Peyer's patch (tissue), 4 donors: ENCODE measurements around the gene GOLGA6L10. TPM values are rescaled to one million over a fixed set of nuclear protein-coding genes. Genes with fewer than 3 reads are reported as not detected.
"Not testable (repeated sequence)": the region's sequence is repeated elsewhere in the genome, so short reads cannot be mapped to it uniquely, and the experiment has no call there.

Experiments used
- DNase-seq, 3 donors: peaks; one replicate each; pipeline ENCODE4 v3.0.0-alpha.2; 2017 to 2019
- H3K27ac ChIP-seq, 4 donors: fragments of 200-600 bp; sonication (generic); one replicate each; pipeline ENCODE4 v1.5.1; 2016 to 2019
- H3K27me3 ChIP-seq, 2 donors: fragments of 200-600 bp; sonication (generic); one replicate each; pipeline ENCODE4 v1.5.1; 2019
- H3K36me3 ChIP-seq, 3 donors: fragments of 200-600 bp; sonication (generic); one replicate each; pipeline ENCODE4 v1.5.1; 2016 to 2019
- H3K4me1 ChIP-seq, 4 donors: fragments of 200-600 bp; sonication (generic); one replicate each; pipeline ENCODE4 v1.5.1; 2016 to 2019
- H3K4me3 ChIP-seq, 4 donors: fragments of 200-600 bp; sonication (generic); 1 replicate in 3 of 4; 2 replicates in 1 of 4; pipeline ENCODE4 v1.5.1; 2016 to 2019; ENCODE audit warnings: mild to moderate bottlenecking in 1 of 4
- H3K9me3 ChIP-seq, 4 donors: fragments of 200-600 bp; sonication (generic); one replicate each; pipeline ENCODE4 v1.5.1; 2016 to 2019; ENCODE audit warnings: mild to moderate bottlenecking in 1 of 4
- POLR2A ChIP-seq, 2 donors: fragments of 450-650 bp; IDR thresholded peaks; one replicate each; pipeline ENCODE4 v1.5.1; 2017; ENCODE audit warnings: antibody characterized with exemption in 2 of 2, mild to moderate bottlenecking in 2 of 2, moderate library complexity in 2 of 2
- total RNA-seq, 4 donors: library from RNA; depleted of rRNA; stranded (reverse); fragments of >200 nt; gene quantifications; one replicate each; pipeline ENCODE4 v1.1.0, GENCODE V29; 2016
- TF ChIP-seq, protein P1 (sequence below), 6 experiments: fragments of 450-650 bp in 4 of 6; fragments of 200-600 bp in 2 of 6; sonication (generic) in 1 of 6; IDR thresholded peaks; one replicate each; pipeline ENCODE4 v1.5.1; 2017 to 2019; ENCODE audit warnings: antibody characterized with exemption in 6 of 6, mild to moderate bottlenecking in 3 of 6, moderate library complexity in 1 of 6

GOLGA6L10 gene
- total RNA-seq, 4 donors from 2014 or later, result 0.95 to 5.8 (median 1.6) TPM; not detected in 1

DNA sequence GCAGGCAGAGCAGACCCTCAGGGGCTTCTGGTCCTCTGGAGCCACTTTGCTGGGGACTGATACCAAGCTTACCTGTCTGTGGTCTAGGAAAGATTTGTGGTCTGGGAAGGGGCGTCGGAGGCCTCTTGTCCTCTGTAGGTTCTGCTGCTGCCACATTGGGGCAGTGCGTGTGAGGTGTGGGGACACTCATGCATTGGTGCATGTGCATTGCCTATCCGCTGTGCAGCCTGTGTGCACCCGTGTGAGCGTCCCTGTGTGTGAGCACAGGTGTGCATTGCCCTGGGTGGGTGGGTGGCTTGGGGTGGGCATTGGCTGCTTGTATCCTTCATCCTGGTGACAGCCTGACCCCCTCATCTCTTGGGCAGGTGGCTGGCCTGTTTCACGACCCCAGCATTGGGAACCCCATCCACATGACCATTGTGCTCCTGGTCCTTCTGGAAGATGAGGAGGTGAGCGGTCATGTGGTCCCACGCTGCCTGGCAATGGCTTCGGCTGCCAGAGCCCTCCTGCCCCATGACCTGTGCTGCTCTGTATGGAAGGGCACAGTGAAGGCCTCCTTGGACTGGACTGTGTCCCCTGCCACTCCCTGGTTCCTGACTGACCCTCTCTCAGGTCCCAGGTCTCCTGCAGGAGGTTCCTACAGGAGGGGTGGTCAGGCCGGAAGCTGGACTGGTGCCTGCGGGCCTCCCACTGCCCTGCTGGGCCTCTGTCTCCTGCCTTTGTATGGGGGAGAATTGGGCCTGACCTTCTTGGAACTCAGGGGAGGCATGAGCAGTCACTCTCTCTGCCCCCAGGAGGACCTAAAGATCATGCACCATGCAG, 45.1 kb downstream of the GOLGA6L10 start:
- no peaks in the 10 kb centered on the region for H3K36me3 ChIP-seq
- DNase-seq, result no peak
- TF ChIP-seq, protein P1, sequence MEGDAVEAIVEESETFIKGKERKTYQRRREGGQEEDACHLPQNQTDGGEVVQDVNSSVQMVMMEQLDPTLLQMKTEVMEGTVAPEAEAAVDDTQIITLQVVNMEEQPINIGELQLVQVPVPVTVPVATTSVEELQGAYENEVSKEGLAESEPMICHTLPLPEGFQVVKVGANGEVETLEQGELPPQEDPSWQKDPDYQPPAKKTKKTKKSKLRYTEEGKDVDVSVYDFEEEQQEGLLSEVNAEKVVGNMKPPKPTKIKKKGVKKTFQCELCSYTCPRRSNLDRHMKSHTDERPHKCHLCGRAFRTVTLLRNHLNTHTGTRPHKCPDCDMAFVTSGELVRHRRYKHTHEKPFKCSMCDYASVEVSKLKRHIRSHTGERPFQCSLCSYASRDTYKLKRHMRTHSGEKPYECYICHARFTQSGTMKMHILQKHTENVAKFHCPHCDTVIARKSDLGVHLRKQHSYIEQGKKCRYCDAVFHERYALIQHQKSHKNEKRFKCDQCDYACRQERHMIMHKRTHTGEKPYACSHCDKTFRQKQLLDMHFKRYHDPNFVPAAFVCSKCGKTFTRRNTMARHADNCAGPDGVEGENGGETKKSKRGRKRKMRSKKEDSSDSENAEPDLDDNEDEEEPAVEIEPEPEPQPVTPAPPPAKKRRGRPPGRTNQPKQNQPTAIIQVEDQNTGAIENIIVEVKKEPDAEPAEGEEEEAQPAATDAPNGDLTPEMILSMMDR (IDR thresholded peaks at IDR 0.05), result no peak
- no peak for TF ChIP-seq POLR2A (IDR thresholded peaks at IDR 0.05)
- no peaks in the 10 kb centered on the region for H3K9me3 ChIP-seq
- H3K4me1 ChIP-seq, result no peaks in the 10 kb centered on the region
- H3K4me3 ChIP-seq, result no peak overlapping the region
- no peak overlapping the region for H3K27ac ChIP-seq
- H3K27me3 ChIP-seq, result no peaks in the 10 kb centered on the region

DNA sequence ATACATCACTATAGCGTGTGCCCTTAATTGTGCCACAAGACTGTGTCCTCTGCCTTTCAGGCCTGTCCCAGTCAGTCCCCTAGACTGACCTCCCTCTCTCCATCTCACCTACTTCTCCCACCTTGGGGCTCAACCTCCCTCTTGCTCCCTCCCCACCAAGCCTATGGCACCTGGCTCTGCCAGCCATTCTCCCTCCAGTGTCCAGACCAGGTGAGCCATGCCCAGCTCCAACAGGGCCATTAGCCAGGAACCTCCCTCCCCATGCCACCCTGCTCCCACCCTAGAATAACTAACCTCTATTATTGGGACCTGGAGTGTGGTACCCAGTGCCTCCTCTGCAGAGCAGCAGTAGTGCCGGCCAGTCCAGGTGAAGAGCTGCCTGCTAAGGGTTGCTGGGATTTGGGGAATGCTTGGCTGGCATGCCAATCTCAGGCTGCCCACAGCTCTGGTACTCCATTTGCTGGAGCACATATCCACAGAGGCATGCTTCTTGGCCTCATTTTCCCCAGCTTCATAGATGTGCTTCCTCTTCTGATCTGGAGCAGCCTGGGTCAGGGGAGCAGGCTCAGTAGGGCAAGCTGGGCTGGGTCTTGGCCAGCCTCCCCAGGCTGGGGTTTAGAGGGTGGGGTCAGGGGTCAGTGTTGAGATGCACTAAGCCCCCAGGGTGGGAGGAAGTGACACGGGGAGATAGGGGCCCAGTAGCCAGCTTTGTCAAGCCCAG, 47.8 kb downstream of the GOLGA6L10 start:
- no peaks in the 10 kb centered on the region for H3K36me3 ChIP-seq
- DNase-seq, result no peak
- H3K9me3 ChIP-seq, result no peaks in the 10 kb centered on the region

DNA sequence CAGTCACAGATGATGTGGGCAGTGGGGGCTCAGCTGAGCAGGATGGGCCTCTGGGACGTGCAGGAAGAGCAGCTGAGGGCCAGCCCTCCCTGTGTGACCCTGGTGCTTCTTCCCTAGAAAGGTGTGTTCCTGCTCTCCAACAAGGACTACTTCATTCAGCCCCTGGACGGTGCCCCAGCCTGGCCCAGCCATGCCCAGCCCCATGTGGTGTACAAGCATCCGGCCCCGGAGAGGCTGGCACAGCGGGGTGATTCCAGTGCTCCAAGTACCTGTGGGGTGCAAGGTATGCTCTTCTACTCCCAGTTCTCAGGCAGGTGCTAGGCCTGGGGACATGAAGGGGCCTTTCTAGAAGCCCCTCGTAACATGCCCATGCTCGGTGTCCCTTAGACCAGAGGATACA, 48.4 kb downstream of the GOLGA6L10 start:
- H3K4me3 ChIP-seq, result no peak overlapping the region
- no peaks in the 10 kb centered on the region for H3K9me3 ChIP-seq
- H3K27ac ChIP-seq, result no peak overlapping the region
- no peak for DNase-seq
- no peak for TF ChIP-seq POLR2A (IDR thresholded peaks at IDR 0.05)
- TF ChIP-seq, protein P1 (IDR thresholded peaks at IDR 0.05), result no peak
- H3K4me1 ChIP-seq, result peaks cover 0 to 5% (median 0%) of the 10 kb centered on the region in 4 donors
- no peaks in the 10 kb centered on the region for H3K27me3 ChIP-seq
- no peaks in the 10 kb centered on the region for H3K36me3 ChIP-seq

More for the DNA sequence above, 47.8 kb downstream of the GOLGA6L10 start:
- no peaks in the 10 kb centered on the region for H3K27me3 ChIP-seq
- no peak overlapping the region for H3K27ac ChIP-seq
- peaks cover 0 to 5% (median 0%) of the 10 kb centered on the region in 4 donors for H3K4me1 ChIP-seq
- H3K4me3 ChIP-seq, result no peak overlapping the region
- TF ChIP-seq, protein P1 (IDR thresholded peaks at IDR 0.05), result no peak
- TF ChIP-seq POLR2A (IDR thresholded peaks at IDR 0.05), result no peak

DNA sequence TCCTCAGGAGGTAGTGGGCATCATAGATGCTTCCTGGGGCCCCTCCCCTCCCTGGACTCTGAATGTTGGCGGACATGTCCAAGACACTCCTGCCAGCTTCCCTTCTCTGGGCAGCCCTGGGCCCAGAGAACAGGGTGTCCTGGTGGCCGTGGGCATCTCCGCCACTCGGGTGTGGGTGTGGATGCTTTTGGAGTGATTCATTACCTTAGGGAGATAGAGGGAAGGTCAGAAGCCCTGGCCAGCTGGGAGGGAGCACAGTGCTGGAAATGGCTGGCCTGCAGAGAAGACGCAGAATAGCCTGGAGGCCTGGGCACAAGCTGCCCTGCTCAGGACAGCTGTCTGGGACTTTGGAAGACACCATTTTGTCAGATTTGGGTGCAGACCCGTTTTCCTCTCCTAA, 48.9 kb downstream of the GOLGA6L10 start:
- not testable (repeated sequence) for H3K9me3 ChIP-seq, H3K36me3 ChIP-seq, H3K4me1 ChIP-seq, DNase-seq, H3K27me3 ChIP-seq, H3K27ac ChIP-seq, H3K4me3 ChIP-seq

DNA sequence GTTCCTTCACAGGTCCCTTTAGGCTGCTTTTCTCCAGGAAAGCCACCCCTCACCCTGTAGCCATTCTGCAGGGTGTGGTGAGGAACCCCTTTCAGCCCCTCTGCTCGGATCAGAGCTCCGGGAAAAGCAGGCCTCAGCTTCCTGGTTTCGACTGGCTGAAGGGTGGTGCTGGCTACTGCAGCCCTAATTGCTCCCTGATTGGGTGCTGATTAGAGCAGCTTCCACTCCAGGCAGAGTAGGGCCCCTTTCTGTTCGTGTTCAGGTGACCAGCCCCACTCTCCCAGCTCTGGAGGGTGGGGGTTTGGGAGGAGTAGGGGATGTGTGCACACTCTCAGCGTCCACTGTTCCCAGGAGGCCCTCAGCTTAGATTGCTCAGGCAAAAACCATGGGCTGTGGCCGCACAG, 49.8 kb downstream of the GOLGA6L10 start:
- H3K4me1 ChIP-seq, H3K36me3 ChIP-seq, H3K27ac ChIP-seq, H3K4me3 ChIP-seq, DNase-seq, H3K27me3 ChIP-seq, H3K9me3 ChIP-seq: not testable (repeated sequence)

DNA sequence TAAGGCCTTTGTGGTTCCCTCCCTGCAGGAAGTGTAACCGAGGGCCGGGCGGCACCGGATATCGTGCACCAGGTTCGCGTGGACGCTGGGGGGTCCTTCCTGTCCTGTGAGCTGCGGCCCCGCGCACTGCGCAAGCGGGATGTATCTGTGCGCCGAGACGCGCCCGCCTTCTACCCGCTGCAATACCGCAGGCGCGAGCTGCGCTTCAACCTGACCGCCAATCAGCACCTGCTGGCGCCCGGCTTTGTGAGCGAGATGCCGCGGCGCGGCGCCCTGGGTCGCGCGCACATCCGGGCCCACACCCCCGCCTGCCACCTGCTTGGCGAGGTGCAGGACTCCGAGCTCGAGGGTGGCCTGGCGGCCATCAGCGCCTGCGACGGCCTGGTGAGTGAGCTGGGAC, 50.8 kb downstream of the GOLGA6L10 start:
- Histone ChIP-seq H3K27ac (peak overlapping the region in 1 of 4 donors; percentile 31), H3K4me3 (peak overlapping the region in 1 of 4 donors; percentile 12), H3K36me3 (no peaks in the 10 kb centered on the region), H3K4me1 (peaks cover 0 to 5% (median 0%) of the 10 kb centered on the region in 4 donors), H3K27me3 (no peaks in the 10 kb centered on the region), H3K9me3 (no peaks in the 10 kb centered on the region)
- peak in 2 of 3 donors; percentile 47 to 72 for DNase-seq
- TF ChIP-seq POLR2A (IDR thresholded peaks at IDR 0.05), result no peak
- TF ChIP-seq, protein P1 (IDR thresholded peaks at IDR 0.05), result no peak
